Activated CD4-positive, CD25-positive, alpha-beta regulatory T cell treated with anti-CD3 and anti-CD28 coated beads, Interleukin-2, amount 50 U/mL, for 16 hours (primary cell): Measurements from ENCODE around the gene AK8.

Experiments
- DNase-seq: peaks from one replicate; pipeline ENCODE4 v3.0.0-alpha.2; 2020; ENCODE audit warnings: low read depth, low spot score

AK8 gene

GRCh38 chr9:132877824-132878694 lies at the start of gene AK8:
TSS of gene AK8 (minus strand) at chr9:132878284. CDS start at chr9:132878255, 29 bp downstream.
- DNase-seq: peak; percentile 55

GRCh38 chr9:132927704-132928103 lies 49.6 kb upstream of the AK8 start:
- DNase-seq: no peak

- DNase-seq: no peak
These were observed 45.3 kb upstream of the AK8 start for GRCh38 chr9:132923346-132923902.

GRCh38 chr9:132919614-132920268 lies 41.7 kb upstream of the AK8 start:
- DNase-seq: no peak

- DNase-seq: no peak
These were observed 36.8 kb upstream of the AK8 start for GRCh38 chr9:132914924-132915323.

- no peak for DNase-seq
These were observed 34.0 kb upstream of the AK8 start for GRCh38 chr9:132912131-132912530.

- no peak for DNase-seq
These were observed 32.3 kb upstream of the AK8 start for GRCh38 chr9:132910376-132910775.

GRCh38 chr9:132909311-132909710 lies 31.2 kb upstream of the AK8 start:
- DNase-seq: no peak

- no peak for DNase-seq
These were observed 30.6 kb upstream of the AK8 start for GRCh38 chr9:132908635-132909034.

GRCh38 chr9:132905726-132906125 lies 27.6 kb upstream of the AK8 start:
- DNase-seq: no peak

GRCh38 chr9:132903574-132904492 lies 25.7 kb upstream of the AK8 start:
- DNase-seq: no peak

GRCh38 chr9:132901858-132902831 lies 24.1 kb upstream of the AK8 start:
- peak; percentile 63 for DNase-seq

GRCh38 chr9:132898051-132898450 lies 20.0 kb upstream of the AK8 start:
- no peak for DNase-seq

GRCh38 chr9:132896906-132897305 lies 18.8 kb upstream of the AK8 start:
- DNase-seq: no peak

GRCh38 chr9:132896264-132896663 lies 18.2 kb upstream of the AK8 start:
- DNase-seq: no peak

GRCh38 chr9:132894862-132895835 lies 17.1 kb upstream of the AK8 start:
- no peak for DNase-seq

- DNase-seq: no peak
These were observed 16.3 kb upstream of the AK8 start for GRCh38 chr9:132894346-132894745.

GRCh38 chr9:132892400-132892799 lies 14.3 kb upstream of the AK8 start:
- no peak for DNase-seq

- DNase-seq: no peak
These were observed 10.1 kb upstream of the AK8 start for GRCh38 chr9:132888151-132888550.
